GM19035 (cell line): Measurements from ENCODE around the gene API5.
A peak's percentile ranks its signal among the peaks of the same experiment; 100 is the strongest.
"Not testable (repeated sequence)": the region's sequence is repeated elsewhere in the genome, so short reads cannot be mapped to it uniquely, and the experiment has no call there.

Source experiments
- ATAC-seq: cut with Tn5 transposase; IDR thresholded peaks from one replicate; pipeline ENCODE4 v1.9.1; 2021; ENCODE audit not compliant: unreplicated experiment

API5 gene

GRCh38 chr11:43311791-43312607 lies at the start of gene API5:
API5 (plus strand) TSS chr11:43311996; CDS start chr11:43312128, 132 bp downstream.
- ATAC-seq: peak; percentile 98

- no peak for ATAC-seq
These were observed 43.8 kb upstream of the API5 start for GRCh38 chr11:43267856-43268580.

DNA sequence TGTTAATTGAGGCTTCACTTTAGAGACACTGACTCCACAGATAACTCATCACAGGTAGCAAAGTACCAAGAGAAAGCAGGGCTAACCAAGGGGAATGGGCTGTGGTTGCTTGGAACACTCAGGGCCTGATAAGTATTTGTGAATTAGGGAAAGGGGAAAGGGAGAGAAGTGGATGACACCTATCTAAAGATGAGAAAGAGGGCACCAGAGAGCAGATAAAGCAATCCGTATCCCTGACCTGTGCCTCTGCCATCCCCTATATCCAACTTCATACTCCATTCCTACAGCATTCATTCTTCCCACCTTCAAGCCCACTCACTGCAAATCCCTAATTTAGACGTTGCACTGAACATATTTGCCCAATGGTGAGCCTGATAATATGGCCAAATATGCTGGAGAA lies 43.0 kb upstream of the API5 start:
- ATAC-seq: no peak

DNA sequence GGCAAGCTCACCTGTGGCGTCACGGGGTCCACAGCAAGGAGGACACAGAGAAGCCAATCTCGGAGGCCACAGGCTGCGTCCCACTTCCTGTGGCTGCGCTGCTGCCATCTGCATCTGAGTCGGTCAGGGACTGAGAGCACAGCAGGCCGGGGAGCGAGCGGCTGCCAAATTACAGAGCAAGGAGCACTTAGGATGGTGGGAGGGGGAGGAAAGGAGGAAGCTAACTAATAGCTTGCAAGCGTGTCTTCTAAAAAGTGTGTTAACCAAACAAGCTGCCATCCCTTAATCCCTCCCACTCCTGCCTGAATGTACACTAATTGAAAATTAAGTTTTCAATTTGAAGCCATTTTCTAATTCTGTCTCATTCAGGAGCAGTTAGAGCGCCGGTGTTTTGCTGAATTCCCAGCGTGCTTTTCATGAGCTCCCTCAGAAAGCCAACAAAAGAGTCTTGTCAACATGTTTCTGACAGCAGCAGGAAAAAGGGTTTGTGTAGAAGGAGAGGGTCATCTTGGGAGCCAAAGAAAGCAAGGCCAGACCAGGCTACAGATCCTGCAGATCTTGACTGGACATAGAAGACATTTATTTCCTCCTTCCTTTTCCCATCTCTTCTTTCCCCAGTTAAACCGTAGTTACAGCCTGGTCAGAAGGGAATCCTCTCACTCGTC lies 42.4 kb upstream of the API5 start:
- no peak for ATAC-seq

GRCh38 chr11:43270468-43270867 lies 41.3 kb upstream of the API5 start:
- ATAC-seq: no peak

GRCh38 chr11:43278193-43278956 lies 33.4 kb upstream of the API5 start:
- no peak for ATAC-seq

- peak; percentile 82 for ATAC-seq
These were observed 29.0 kb upstream of the API5 start for GRCh38 chr11:43282607-43283440.

DNA sequence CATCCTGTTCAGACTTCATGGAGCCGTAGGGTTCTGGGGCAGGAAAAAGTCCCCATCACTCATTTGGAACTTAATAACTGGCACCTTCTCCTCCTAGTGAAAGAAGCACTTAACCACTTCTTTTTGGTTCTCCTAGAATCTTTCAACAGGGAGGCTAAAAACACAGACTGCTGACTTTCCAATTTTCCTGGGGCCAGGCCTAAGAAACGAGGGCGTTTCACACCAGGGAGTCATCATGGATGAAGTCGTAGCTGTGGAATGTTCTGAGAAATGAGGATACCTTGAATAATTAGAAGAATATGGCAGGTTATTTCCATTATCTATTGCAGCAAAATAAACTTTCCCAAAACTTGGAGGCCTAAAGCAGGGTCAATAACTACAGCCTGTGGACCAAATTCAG lies 26.0 kb upstream of the API5 start:
- no peak for ATAC-seq

GRCh38 chr11:43289368-43289767 lies 22.4 kb upstream of the API5 start:
- ATAC-seq: no peak

- ATAC-seq: no peak
These were observed 13.4 kb upstream of the API5 start for GRCh38 chr11:43298397-43298796.

GRCh38 chr11:43315966-43316365 lies 4.2 kb downstream of the API5 start:
- no peak for ATAC-seq

DNA sequence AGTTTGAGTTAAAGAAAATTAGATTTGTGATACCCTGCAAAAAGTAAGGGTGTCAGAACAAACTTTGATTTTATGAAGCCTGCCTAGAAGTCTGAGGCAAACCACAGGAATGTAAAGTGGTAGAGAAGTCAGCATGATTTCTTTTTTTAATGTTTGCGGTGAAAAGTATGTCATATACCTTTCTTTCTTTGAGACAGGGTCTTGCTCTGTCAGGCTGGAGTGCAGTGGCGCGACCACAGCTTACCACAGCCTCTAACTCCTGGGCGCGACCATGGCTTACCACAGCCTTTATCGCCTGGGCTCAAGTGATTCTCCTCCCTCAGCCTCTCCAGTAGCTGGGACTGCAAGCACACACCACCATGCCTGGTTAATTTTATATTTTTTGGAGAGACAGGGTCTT lies 4.7 kb downstream of the API5 start:
- no peak for ATAC-seq

GRCh38 chr11:43327987-43328386 lies 16.2 kb downstream of the API5 start:
- no peak for ATAC-seq

- no peak for ATAC-seq
These were observed 16.7 kb downstream of the API5 start for GRCh38 chr11:43328482-43328881.

- no peak for ATAC-seq
These were observed 29.4 kb downstream of the API5 start for GRCh38 chr11:43341159-43341558.

DNA sequence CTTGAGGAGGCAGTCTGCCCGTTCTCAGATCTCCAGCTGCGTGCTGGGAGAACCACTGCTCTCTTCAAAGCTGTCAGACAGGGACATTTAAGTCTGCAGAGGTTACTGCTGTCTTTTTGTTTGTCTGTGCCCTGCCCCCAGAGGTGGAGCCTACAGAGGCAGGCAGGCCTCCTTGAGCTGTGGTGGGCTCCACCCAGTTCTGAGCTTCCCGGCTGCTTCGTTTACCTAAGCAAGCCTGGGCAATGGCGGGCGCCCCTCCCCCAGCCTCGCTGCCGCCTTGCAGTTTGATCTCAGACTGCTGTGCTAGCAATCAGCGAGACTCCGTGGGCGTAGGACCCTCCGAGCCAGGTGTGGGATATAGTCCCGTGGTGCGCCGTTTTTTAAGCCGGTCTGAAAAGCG lies 39.6 kb downstream of the API5 start:
- not testable (repeated sequence) for ATAC-seq

- no peak for ATAC-seq
These were observed 42.5 kb downstream of the API5 start for GRCh38 chr11:43354311-43354710.

DNA sequence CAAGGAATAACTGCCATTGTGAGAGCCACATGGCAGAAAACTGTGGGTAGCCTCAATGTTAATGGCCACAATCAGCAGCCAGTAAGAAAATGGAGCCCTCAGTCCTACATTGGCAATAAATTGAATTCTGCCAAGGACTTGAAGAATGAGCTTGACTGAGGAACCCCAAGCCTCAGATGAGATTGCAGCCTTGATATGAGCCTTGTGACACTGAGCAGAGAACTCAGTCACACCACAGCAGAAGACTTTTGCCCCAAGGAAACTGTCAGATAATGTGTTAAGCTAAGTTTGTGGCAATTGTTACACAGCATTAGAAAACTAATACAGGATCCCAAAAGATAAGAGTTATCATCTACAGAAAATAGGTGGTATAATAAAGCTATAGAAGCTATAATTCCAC lies 44.5 kb downstream of the API5 start:
- ATAC-seq: no peak

DNA sequence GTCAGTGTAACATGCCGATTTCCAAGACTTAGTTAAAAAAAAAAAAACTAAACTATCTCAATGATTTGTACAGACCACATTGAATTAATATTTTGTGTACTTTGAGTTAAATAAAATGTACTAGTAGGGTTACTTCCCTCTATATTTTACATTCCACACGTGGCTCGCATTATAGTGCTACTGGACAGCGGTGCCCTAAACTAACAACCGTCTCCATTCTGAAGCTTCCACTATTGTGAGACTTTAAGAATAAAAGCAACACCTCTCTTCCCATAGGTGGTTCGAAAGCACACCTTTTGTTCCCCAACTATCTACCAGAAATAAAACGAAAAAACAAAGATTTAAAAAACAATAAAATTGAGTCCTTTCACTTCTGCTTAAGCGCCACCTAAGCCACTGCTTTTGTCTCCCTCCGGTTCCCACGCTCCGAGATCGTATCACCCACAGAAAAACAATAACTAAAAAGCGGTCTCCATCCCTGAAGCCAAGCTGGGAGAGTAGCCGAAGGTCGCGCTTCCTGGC lies 46.5 kb downstream of the API5 start:
- no peak for ATAC-seq
